Sigmoid colon (tissue), 7 donors: Measurements from ENCODE around the gene STAMBPL1. TPM values are rescaled to one million over a fixed set of nuclear protein-coding genes. Genes with fewer than 3 reads are reported as not detected.

Experiments used
- DNase-seq: peaks from one replicate; pipeline ENCODE4 v3.0.0-alpha.2; 2019
- H3K27ac ChIP-seq, 4 donors: fragments of 200-600 bp; sonication (generic); one replicate each; pipeline ENCODE4 v1.5.1; 2016 to 2019; ENCODE audit warnings: mild to moderate bottlenecking in 1 of 4
- H3K27me3 ChIP-seq, 3 donors: fragments of 200-600 bp; sonication (generic); one replicate each; pipeline ENCODE4 v1.5.1; 2019; ENCODE audit warnings: mild to moderate bottlenecking in 1 of 3
- H3K36me3 ChIP-seq, 4 donors: fragments of 200-600 bp; sonication (generic); one replicate each; pipeline ENCODE4 v1.5.1; 2016 to 2019
- H3K4me1 ChIP-seq, 4 donors: fragments of 200-600 bp; sonication (generic); one replicate each; pipeline ENCODE4 v1.5.1; 2017 to 2019
- H3K4me3 ChIP-seq, 4 donors: fragments of 200-600 bp; sonication (generic); one replicate each; pipeline ENCODE4 v1.5.1; 2017 to 2019; ENCODE audit warnings: mild to moderate bottlenecking in 2 of 4, moderate library complexity in 1 of 4
- H3K9me3 ChIP-seq, 4 donors: fragments of 200-600 bp in 3 of 4; sonication (generic) in 3 of 4; one replicate each; pipeline versions ENCODE4 v1.5.1 to v1.6.1; 2013 to 2019
- CTCF ChIP-seq, 4 experiments: fragments of 450-650 bp in 3 of 4; fragments of 200-600 bp in 1 of 4; IDR thresholded peaks; one replicate each; pipeline ENCODE4 v1.5.1; 2016 to 2019; ENCODE audit warnings: antibody characterized with exemption in 4 of 4, mild to moderate bottlenecking in 3 of 4, moderate library complexity in 2 of 4
- EP300 ChIP-seq, 4 donors: sonication (generic); formaldehyde crosslinking; IDR thresholded peaks; one replicate each; pipeline ENCODE4 v1.6.1; 2017; ENCODE audit warnings: antibody characterized with exemption in 4 of 4
- POLR2A ChIP-seq, 2 donors: fragments of 450-650 bp; IDR thresholded peaks; one replicate each; pipeline ENCODE4 v1.6.1; 2016; ENCODE audit warnings: antibody characterized with exemption in 2 of 2, mild to moderate bottlenecking in 2 of 2, moderate library complexity in 2 of 2
- POLR2AphosphoS5 ChIP-seq, 4 donors: sonication (generic); formaldehyde crosslinking; IDR thresholded peaks; one replicate each; pipeline ENCODE4 v1.6.1; 2017; ENCODE audit warnings: antibody characterized with exemption in 4 of 4
- WGBS, 2 donors: extraction: QIAGEN DNeasy Blood & Tissue Kit; methylation state at CpG; one replicate each; pipeline ENCODE4 v1.1.7; 2013; 5-methylcytosine and 5-hydroxymethylcytosine counted together
- intact Hi-C: fragments of 100-400 bp; cut with DNase I; formaldehyde crosslinking; loops from one replicate; pipeline ENCODE4 v1.15.1; 2023
- polyA plus RNA-seq, 3 donors: library from polyadenylated mRNA; stranded (reverse); fragments of 200-250 nt; gene quantifications; one replicate each; pipeline ENCODE4 v1.2.3, GENCODE V29; 2013
- total RNA-seq, 4 donors: library from RNA; depleted of rRNA; stranded (reverse); fragments of >200 nt; gene quantifications; one replicate each; pipeline ENCODE4 v1.1.0, GENCODE V29; 2016
- donor health status: healthy with polysubstance abuse.
- donor health status: Bipolar disorder and iron deficiency.
- donor health status: healthy.

Gene STAMBPL1
- total and polyA plus RNA-seq, 7 donors: 9.0 to 29.6 (median 11.0) TPM

- peaks cover 0 to 24% (median 6%) of the 10 kb centered on the region in 4 donors for H3K4me1 ChIP-seq
- no peaks in the 10 kb centered on the region for H3K27me3 ChIP-seq
- 79 to 80% methylated on average over 2 of the region's 2 CpGs for WGBS, 2 donors
- no peaks in the 10 kb centered on the region for H3K36me3 ChIP-seq
- intact Hi-C loops: no loop called here
- no peak for DNase-seq
- H3K9me3 ChIP-seq: no peaks in the 10 kb centered on the region
- no peak overlapping the region for H3K4me3 ChIP-seq
- no peak overlapping the region for H3K27ac ChIP-seq
- no peak for TF ChIP-seq POLR2AphosphoS5 (IDR thresholded peaks at IDR 0.05)
- no peak for TF ChIP-seq POLR2A (IDR thresholded peaks at IDR 0.05)
- no peak for TF ChIP-seq CTCF (IDR thresholded peaks at IDR 0.05)
- TF ChIP-seq EP300 (IDR thresholded peaks at IDR 0.05): no peak
Measured at GRCh38 chr10:88899886-88900285, 19.8 kb downstream of the STAMBPL1 start.

GRCh38 chr10:88901206-88901983 lies 21.4 kb downstream of the STAMBPL1 start:
- no peaks in the 10 kb centered on the region for H3K36me3 ChIP-seq
- H3K27me3 ChIP-seq: no peaks in the 10 kb centered on the region
- no peak for DNase-seq
- H3K27ac ChIP-seq: peak overlapping the region in 3 of 4 donors; percentile 6 to 30 (median 21)
- WGBS, 2 donors: 52 to 62% methylated on average over 1 of the region's 1 CpG
- H3K9me3 ChIP-seq: no peaks in the 10 kb centered on the region
- H3K4me1 ChIP-seq: peaks cover 0 to 22% (median 6%) of the 10 kb centered on the region in 4 donors
- TF ChIP-seq POLR2AphosphoS5 (IDR thresholded peaks at IDR 0.05) (no peak), EP300 (IDR thresholded peaks at IDR 0.05) (no peak), CTCF (IDR thresholded peaks at IDR 0.05) (no peak), POLR2A (IDR thresholded peaks at IDR 0.05) (no peak)
- H3K4me3 ChIP-seq: no peak overlapping the region
- intact Hi-C loops: no loop called here

GRCh38 chr10:88901984-88902789 lies 22.1 kb downstream of the STAMBPL1 start:
- H3K27ac ChIP-seq: peak overlapping the region in 2 of 4 donors; percentile 6 to 30
- H3K4me1 ChIP-seq: peaks cover 0 to 15% (median 3%) of the 10 kb centered on the region in 4 donors
- no peaks in the 10 kb centered on the region for H3K36me3 ChIP-seq
- intact Hi-C loops: no loop called here
- WGBS, 2 donors: 85 to 89% methylated on average over 11 of the region's 11 CpGs
- DNase-seq: no peak
- no peak overlapping the region for H3K4me3 ChIP-seq
- TF ChIP-seq POLR2A (IDR thresholded peaks at IDR 0.05) (no peak), EP300 (IDR thresholded peaks at IDR 0.05) (no peak), POLR2AphosphoS5 (IDR thresholded peaks at IDR 0.05) (no peak), CTCF (IDR thresholded peaks at IDR 0.05) (no peak)
- no peaks in the 10 kb centered on the region for H3K27me3 ChIP-seq
- no peaks in the 10 kb centered on the region for H3K9me3 ChIP-seq

- Histone ChIP-seq H3K4me1 (peaks cover 0 to 11% (median 0%) of the 10 kb centered on the region in 4 donors), H3K27ac (no peak overlapping the region), H3K27me3 (no peaks in the 10 kb centered on the region), H3K9me3 (no peaks in the 10 kb centered on the region), H3K36me3 (no peaks in the 10 kb centered on the region), H3K4me3 (no peak overlapping the region)
- no peak for DNase-seq
- no peak for TF ChIP-seq CTCF (IDR thresholded peaks at IDR 0.05)
- no peak for TF ChIP-seq EP300 (IDR thresholded peaks at IDR 0.05)
- TF ChIP-seq POLR2A (IDR thresholded peaks at IDR 0.05): no peak
- TF ChIP-seq POLR2AphosphoS5 (IDR thresholded peaks at IDR 0.05): no peak
- intact Hi-C loops: no loop called here
- WGBS, 2 donors: 21 to 78% methylated on average over 3 of the region's 3 CpGs
Measured at GRCh38 chr10:88903715-88904114, 23.7 kb downstream of the STAMBPL1 start.
